SH-SY5Y (cell line): Measurements from ENCODE around the gene RARG.

Experiments
- GATA2 ChIP-seq: IDR thresholded peaks from 2 replicates; pipeline ENCODE4 v1.6.1; 2011; ENCODE audit warnings: mild to moderate bottlenecking, low read depth, low read length
- GATA3 ChIP-seq: IDR thresholded peaks from 2 replicates; pipeline ENCODE4 v1.6.1; 2011; ENCODE audit warnings: low read depth, mild to moderate bottlenecking, low read length, moderate library complexity

RARG gene

GRCh38 chr12:53233671-53234121, 1.7 kb upstream of the RARG start:
- TF ChIP-seq GATA2 (no peak), GATA3 (no peak)

GRCh38 chr12:53232646-53233461, 845 bp upstream of the RARG start:
- no peak for TF ChIP-seq GATA2
- TF ChIP-seq GATA3, result no peak

- TF ChIP-seq GATA3 (no peak), GATA2 (no peak)
Measured at GRCh38 chr12:53231671-53231920, 413 bp downstream of the RARG start.

- no peak for TF ChIP-seq GATA2
- no peak for TF ChIP-seq GATA3
Measured at GRCh38 chr12:53230108-53230845, 1.7 kb downstream of the RARG start.

GRCh38 chr12:53229454-53229853, 2.6 kb downstream of the RARG start:
- no peak for TF ChIP-seq GATA2
- TF ChIP-seq GATA3, result no peak

GRCh38 chr12:53227836-53228235, 4.2 kb downstream of the RARG start:
- no peak for TF ChIP-seq GATA3
- no peak for TF ChIP-seq GATA2

- TF ChIP-seq GATA3 (no peak), GATA2 (no peak)
Measured at GRCh38 chr12:53227341-53227740, 4.7 kb downstream of the RARG start.

- TF ChIP-seq GATA2, result no peak
- no peak for TF ChIP-seq GATA3
Measured at GRCh38 chr12:53226815-53227214, 5.2 kb downstream of the RARG start.

GRCh38 chr12:53225635-53226424, 6.2 kb downstream of the RARG start:
- TF ChIP-seq GATA2 (no peak), GATA3 (no peak)

- TF ChIP-seq GATA3 (no peak), GATA2 (no peak)
Measured at GRCh38 chr12:53224897-53225634, 6.9 kb downstream of the RARG start.

- TF ChIP-seq GATA2 (no peak), GATA3 (no peak)
Measured at GRCh38 chr12:53224061-53224896, 7.7 kb downstream of the RARG start.

- no peak for TF ChIP-seq GATA3
- TF ChIP-seq GATA2, result no peak
Measured at GRCh38 chr12:53223389-53224060, 8.5 kb downstream of the RARG start.

- TF ChIP-seq GATA3 (no peak), GATA2 (no peak)
Measured at GRCh38 chr12:53222806-53223261, 9.2 kb downstream of the RARG start.
